HG02870 (cell line): Measurements from ENCODE around the gene SLC44A5.
A peak's percentile ranks its signal among the peaks of the same experiment; 100 is the strongest.
"Not testable (repeated sequence)": the region's sequence is repeated elsewhere in the genome, so short reads cannot be mapped to it uniquely, and the experiment has no call there.

ENCODE experiments used
- ATAC-seq: cut with Tn5 transposase; IDR thresholded peaks from one replicate; pipeline ENCODE4 v1.9.1; 2021; ENCODE audit warnings: mild to moderate bottlenecking, moderate library complexity; ENCODE audit not compliant: unreplicated experiment

SLC44A5 gene

GRCh38 chr1:75469586-75470173, 141.2 kb downstream of the SLC44A5 start:
- ATAC-seq: no peak

GRCh38 chr1:75461808-75462325, 149.0 kb downstream of the SLC44A5 start:
- no peak for ATAC-seq

- no peak for ATAC-seq
Measured at GRCh38 chr1:75449998-75450397, 160.9 kb downstream of the SLC44A5 start.

GRCh38 chr1:75444220-75444619, 166.7 kb downstream of the SLC44A5 start:
- no peak for ATAC-seq

GRCh38 chr1:75440274-75440673, 170.6 kb downstream of the SLC44A5 start:
- no peak for ATAC-seq

GRCh38 chr1:75438355-75438754, 172.6 kb downstream of the SLC44A5 start:
- ATAC-seq: peak; percentile 68

GRCh38 chr1:75431843-75432242, 179.1 kb downstream of the SLC44A5 start:
- no peak for ATAC-seq

GRCh38 chr1:75430526-75430925, 180.4 kb downstream of the SLC44A5 start:
- no peak for ATAC-seq

GRCh38 chr1:75426688-75427087, 184.2 kb downstream of the SLC44A5 start:
- no peak for ATAC-seq

- no peak for ATAC-seq
Measured at GRCh38 chr1:75425001-75425650, 185.8 kb downstream of the SLC44A5 start.

- no peak for ATAC-seq
Measured at GRCh38 chr1:75423616-75424015, 187.3 kb downstream of the SLC44A5 start.

- ATAC-seq: no peak
Measured at GRCh38 chr1:75423136-75423535, 187.8 kb downstream of the SLC44A5 start.

GRCh38 chr1:75421371-75421770, 189.5 kb downstream of the SLC44A5 start:
- ATAC-seq: no peak

- ATAC-seq: no peak
Measured at GRCh38 chr1:75415187-75415586, 195.7 kb downstream of the SLC44A5 start.

GRCh38 chr1:75412616-75413015, 198.3 kb downstream of the SLC44A5 start:
- no peak for ATAC-seq

GRCh38 chr1:75404681-75405080, 206.2 kb downstream of the SLC44A5 start:
- not testable (repeated sequence) for ATAC-seq

GRCh38 chr1:75403147-75403646, 207.7 kb downstream of the SLC44A5 start:
- ATAC-seq: not testable (repeated sequence)

GRCh38 chr1:75400716-75401115, 210.2 kb downstream of the SLC44A5 start:
- ATAC-seq: no peak

GRCh38 chr1:75396745-75397144, 214.2 kb downstream of the SLC44A5 start:
- ATAC-seq: no peak

GRCh38 chr1:75396260-75396659, 214.7 kb downstream of the SLC44A5 start:
- no peak for ATAC-seq

- ATAC-seq: peak; percentile 55
Measured at GRCh38 chr1:75394386-75395139, 216.4 kb downstream of the SLC44A5 start.

GRCh38 chr1:75392278-75392677, 218.6 kb downstream of the SLC44A5 start:
- peak; percentile 77 for ATAC-seq
